COR-L47 (cell line): ENCODE results near the gene FRRS1.

Experiments
- DNase-seq: peaks from one replicate; lab custom pipeline; 2025; lab: John Stamatoyannopoulos, UW

Gene FRRS1

GRCh38 chr1:99728494-99729235 lies 37.8 kb downstream of the FRRS1 start:
- no peak for DNase-seq

GRCh38 chr1:99727575-99728185 lies 38.8 kb downstream of the FRRS1 start:
- no peak for DNase-seq

GRCh38 chr1:99726818-99727217 lies 39.6 kb downstream of the FRRS1 start:
- no peak for DNase-seq

DNA sequence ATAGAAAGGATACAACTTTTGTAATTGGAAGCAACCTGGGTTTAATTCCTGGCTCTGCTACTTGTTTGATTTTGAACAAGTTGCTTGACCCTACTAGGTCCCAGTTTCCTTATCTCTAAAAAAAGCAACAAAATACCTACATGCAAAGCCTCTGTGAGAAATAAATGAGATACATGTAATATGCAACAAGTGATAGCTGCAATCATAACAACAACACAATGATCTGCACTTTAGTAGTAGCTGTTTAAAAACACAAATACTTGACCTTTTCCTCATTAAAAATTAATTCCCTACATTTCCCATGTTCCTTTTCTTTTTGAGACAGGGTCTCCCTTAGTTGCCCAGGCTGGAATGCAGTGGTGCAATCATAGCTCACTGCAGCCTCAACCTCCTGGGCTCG lies 40.0 kb downstream of the FRRS1 start:
- DNase-seq: no peak

GRCh38 chr1:99725996-99726395 lies 40.4 kb downstream of the FRRS1 start:
- no peak for DNase-seq

DNA sequence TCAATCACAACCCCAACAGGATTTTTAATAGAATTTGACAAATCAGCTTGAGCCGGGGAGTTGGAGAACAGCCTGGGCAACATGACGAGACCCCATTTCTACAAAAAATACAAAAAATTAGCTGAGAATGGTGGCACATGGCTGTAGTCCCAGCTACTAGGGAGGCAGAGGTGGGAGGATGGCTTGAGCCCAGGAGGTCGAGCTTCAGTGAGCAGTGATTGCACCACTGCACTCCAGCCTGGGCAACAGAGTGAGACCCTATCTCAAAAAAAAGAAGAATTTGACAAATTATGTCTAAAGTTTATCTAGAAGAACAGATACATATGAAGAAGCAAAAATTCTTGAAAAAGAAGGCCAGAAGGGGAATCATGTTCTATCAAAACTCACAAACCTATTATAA lies 43.2 kb downstream of the FRRS1 start:
- DNase-seq: no peak

GRCh38 chr1:99717005-99717404 lies 49.4 kb downstream of the FRRS1 start:
- no peak for DNase-seq

DNA sequence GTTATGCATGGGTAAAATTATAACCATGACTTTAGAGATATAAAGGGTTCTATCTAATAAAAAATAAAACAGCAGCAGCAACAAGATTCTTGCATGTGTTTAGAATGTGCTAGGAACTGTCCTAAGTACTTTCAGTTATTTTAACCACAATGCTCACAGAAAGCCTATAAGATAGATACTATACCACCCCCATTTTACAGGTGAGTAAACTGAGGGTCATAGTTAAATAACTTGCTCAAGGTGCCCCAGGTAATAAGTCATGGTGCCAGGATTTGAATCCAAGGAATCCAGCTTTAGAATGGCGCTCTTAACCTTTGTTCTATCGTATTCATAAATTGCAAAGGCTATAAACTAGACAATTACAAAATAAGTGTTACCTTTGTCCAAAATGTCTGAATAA lies 53.4 kb downstream of the FRRS1 start:
- DNase-seq: no peak

DNA sequence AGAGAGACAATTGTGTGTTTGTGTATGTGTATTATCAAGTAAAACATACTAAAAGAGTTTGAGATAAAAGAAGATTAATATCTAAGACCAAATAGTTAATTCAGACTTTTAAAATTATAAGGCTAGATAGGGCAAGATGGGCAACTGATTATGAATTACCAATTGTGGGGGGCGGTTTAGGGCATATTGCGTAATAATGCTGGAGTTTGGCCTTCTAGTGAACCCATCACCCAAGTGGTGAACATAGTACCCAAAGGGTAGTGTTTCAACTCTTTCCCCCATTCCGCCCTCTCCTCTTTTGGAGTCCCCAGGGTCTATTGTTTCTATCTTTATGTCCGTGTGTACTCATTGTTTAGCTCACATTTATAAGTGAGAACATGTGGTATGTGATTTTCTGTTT lies 55.4 kb downstream of the FRRS1 start:
- DNase-seq: no peak

DNA sequence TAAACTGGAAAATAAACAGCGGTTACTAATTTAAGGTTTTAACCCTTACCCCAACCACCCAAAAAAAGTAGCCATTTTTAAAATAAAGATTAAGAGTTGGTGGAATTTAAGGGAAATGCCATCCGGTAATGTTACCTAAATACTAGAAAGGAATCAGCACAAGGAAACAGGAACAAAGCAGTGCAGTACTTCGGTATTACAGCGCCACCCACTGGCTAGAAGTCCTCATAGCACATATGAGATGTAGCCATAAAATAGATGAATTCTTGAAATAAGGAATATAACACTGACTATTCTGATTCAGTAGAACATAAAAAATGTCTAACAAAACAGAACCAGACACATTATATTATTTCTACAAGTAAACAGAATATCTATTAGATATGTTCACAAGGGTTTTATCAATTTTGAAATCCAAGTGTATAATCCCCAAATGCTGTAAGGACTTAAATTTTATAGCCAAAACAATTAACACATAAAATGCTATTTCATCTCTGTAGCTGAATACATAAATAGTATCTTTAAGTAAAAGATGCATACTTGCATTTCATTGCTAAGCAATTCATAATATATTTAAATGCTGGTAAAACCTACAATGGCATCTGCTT lies 58.8 kb downstream of the FRRS1 start:
- DNase-seq: peak; percentile 76

DNA sequence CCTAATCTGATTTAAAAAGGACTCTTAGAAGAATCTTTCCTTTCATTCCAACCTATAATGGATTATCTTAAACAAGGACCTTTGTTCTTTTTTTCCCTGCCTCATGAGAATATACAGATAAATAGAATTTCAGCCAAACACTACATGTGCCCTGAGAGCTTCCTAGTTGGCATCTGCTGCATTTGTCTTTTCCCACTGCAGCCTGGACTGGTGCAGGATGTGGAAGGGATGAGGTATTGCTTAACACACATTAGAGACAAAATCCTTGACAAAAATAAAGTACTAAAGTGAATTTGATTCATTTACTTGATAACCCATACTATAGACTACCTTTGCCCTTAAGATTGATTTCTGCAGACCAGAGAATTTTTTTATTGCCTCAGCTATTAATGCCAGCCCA lies 61.0 kb downstream of the FRRS1 start:
- no peak for DNase-seq

DNA sequence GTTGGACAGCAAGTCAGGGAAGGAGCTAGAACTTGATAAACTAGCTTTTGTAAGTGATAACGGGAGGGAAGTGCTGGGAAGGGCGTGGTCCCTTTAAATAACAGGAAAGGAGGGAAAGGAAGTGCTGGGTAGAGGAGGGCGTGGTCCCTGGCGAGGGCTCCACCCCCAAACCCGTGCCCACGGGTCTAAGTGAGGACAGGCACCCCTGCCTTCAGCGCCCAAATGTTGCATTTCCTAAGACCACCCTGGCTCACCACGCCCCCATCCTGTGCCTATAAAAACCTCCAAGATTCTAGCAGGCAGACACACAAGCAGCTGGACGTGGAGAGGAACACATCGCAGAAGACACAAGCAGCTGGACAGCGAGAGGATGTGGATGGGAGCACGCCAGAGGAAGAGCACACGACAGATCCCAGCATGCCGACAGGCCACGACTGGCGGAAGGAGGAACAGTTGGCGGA lies 62.0 kb downstream of the FRRS1 start:
- no peak for DNase-seq

DNA sequence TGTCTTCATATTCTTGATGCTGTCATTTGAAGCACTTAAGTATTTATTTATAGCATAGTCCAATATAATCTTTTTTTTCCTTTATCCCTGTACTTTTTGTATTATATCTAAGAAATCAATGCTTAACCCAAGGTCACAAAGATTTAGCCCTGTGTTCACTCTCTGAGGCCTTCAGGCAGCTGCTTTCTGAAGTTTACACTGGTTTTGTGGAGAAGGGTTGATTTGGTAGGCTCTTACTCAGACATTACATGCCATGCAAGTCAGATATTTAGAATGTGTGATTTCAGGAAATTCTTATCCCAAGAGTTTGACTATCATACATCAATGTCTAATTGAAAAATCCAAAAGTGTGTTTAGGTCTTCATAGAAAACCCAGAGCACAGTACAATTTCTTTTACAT lies 64.2 kb downstream of the FRRS1 start:
- DNase-seq: no peak

DNA sequence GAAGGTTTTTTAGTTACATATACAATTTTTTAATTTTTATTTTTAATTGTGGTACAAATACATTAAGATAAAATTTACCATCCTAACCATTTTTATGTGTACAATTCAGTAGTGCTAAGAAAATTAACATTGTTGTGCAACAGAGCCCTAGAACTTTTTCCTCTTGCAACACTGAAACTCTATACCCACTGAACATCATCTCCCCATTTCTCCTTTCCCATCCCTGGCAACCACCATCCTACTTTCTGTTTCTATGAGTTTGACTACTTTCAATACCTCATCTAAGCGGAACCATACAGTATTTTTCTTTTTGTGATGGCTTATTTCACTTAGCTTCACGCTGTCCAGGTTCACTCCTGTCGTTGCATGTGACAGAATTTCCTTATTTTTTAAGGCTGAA lies 66.4 kb downstream of the FRRS1 start:
- DNase-seq: no peak

- DNase-seq: no peak
These were observed 68.9 kb downstream of the FRRS1 start for GRCh38 chr1:99697580-99697979.

DNA sequence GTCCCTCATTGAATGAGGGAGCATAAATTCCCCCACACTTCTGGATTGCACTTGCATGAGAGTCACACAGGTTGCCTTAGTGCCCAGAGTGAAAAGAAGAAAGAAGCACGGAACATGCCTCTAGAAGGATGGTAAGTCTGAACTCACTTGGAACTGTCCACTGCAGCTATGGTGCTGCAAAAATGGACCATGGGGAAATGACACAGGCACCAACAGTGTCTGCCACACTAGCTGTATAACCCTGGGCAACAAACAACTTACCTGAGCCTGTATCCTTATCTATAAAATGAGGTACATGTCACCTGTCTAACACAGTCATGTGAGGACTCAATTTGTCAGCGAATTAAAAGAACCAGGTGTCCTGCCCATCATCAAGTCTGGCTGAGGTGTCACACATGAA lies 69.8 kb downstream of the FRRS1 start:
- no peak for DNase-seq

GRCh38 chr1:99691175-99691574 lies 75.3 kb downstream of the FRRS1 start:
- DNase-seq: no peak

DNA sequence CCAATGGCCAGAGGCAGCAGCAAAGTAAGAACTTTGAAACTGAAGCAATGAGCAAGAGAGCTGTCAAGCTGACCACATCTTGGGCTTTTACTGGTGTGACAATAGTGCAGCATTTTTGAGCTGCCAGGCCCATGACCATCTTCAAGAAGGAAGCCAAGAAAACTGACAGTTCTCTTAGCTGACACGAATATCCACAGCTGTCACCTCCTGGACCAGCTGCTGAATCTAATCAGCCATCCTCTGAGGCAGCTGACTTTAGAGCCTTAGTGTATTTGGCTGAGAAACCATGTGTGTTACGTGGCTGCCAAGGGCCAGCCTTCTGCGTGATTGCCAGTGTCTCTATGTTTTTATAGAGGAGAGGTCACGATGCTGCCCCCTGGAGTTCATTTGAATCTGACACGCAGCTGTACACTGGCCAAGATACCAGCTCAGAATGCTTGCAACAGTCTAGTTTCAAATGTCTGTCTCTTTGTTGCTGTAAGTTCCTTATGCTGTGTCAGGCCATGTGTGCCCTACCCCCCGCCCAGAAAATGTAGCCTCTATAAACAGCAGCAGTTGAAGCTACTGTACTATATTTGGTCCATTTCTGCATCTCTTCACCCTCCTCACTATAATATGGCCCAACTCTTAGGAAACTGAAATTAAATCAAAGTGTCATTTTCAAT lies 80.8 kb downstream of the FRRS1 start:
- DNase-seq: peak; percentile 63

- no peak for DNase-seq
These were observed 84.1 kb downstream of the FRRS1 start for GRCh38 chr1:99682291-99682751.

DNA sequence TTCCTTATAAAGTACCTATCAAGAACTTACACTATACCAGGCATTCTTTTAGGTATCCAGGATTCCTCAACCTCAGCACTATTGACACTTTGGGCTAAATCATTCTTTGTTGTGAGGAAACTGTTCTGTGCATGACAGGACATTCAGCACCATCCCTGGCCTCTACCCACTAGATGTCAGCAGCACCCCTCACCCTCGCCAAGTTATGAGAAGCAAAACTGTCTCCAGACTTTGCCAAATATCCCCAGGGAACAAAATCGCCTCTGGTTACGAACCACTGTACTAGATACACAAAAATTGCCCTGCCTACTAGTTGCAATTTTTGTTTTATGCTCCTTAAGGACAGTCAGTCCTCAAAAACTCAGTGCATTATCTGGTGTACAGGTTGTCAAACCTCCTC lies 84.9 kb downstream of the FRRS1 start:
- no peak for DNase-seq

GRCh38 chr1:99680270-99680669 lies 86.2 kb downstream of the FRRS1 start:
- DNase-seq: no peak

GRCh38 chr1:99677416-99677815 lies 89.0 kb downstream of the FRRS1 start:
- no peak for DNase-seq

DNA sequence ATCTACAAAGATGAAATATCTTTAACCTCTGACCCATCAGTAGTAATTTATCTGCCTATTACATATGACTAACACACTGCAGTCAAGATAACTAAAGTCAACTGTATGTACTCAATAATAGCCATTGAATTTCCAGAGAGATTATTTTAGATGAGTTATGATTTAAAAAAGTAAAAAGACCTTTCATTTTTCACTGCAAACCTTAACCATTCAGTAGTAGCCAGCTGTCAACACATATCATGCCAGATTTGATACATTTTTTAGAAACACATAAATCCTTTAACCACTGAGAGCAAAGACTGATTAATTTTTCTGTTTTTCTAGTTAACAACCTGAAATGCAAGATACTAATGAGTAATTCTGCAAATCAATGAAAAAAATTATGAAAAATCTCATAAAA lies 89.6 kb downstream of the FRRS1 start:
- DNase-seq: no peak
